Caco-2 (cell line): Measurements from ENCODE around the gene GAB2. TPM values are rescaled to one million over a fixed set of nuclear protein-coding genes. Genes with fewer than 3 reads are reported as not detected.

Experiments
- BruUV-seq: library from RNA; stranded (reverse); fragments of 400-500 nt; replicated peaks from 2 replicates; lab custom pipeline; 2021; lab: Mats Ljungman, UMichigan
- CTCF ChIA-PET: fragments of 300-600 bp; sonication (Branson Sonifier 250); formaldehyde crosslinking; loops from one replicate; lab custom pipeline; 2022; ENCODE audit warnings: antibody characterized with exemption; lab: Charles Lee
- POLR2A ChIA-PET: fragments of 300-600 bp; sonication (Branson Sonifier 250); formaldehyde crosslinking; loops from one replicate; lab custom pipeline; 2022; ENCODE audit warnings: antibody characterized with exemption; lab: Charles Lee
- DNase-seq, 2 experiments: peaks; one replicate each; pipeline versions ENCODE4 v3.0.0 to v3.0.0-alpha.2; 2020 to 2022
- H3K27me3 ChIP-seq: replicated peaks from 2 replicates; pipeline ENCODE4 v1.6.0; 2011; ENCODE audit warnings: low read length; ENCODE audit not compliant: control insufficient read depth, insufficient read depth
- H3K36me3 ChIP-seq: 2 replicates; pipeline ENCODE4 v1.5.1; 2011; ENCODE audit warnings: low read length; ENCODE audit not compliant: control insufficient read depth, insufficient read depth
- H3K4me1 ChIP-seq: fragments of 250-450 bp; sonication (Bioruptor Pico); 2 replicates; pipeline ENCODE4 v1.5.1; 2020; ENCODE audit warnings: mild to moderate bottlenecking
- H3K4me3 ChIP-seq: 2 replicates; pipeline ENCODE4 v1.5.1; 2011; ENCODE audit warnings: low read depth, mild to moderate bottlenecking, control low read depth, low read length
- H3K9me3 ChIP-seq: fragments of 250-450 bp; sonication (Bioruptor Pico); 2 replicates; pipeline ENCODE4 v1.5.1; 2020; ENCODE audit warnings: mild to moderate bottlenecking, moderate library complexity
- H3K27ac Mint-ChIP-seq: one replicate; pipeline ENCODE4 v1.8.0; 2022; ENCODE audit warnings: mixed read lengths; ENCODE audit not compliant: unreplicated experiment
- H3K27me3 Mint-ChIP-seq: one replicate; pipeline ENCODE4 v1.8.0; 2022; ENCODE audit warnings: mixed read lengths; ENCODE audit not compliant: insufficient read depth, unreplicated experiment
- H3K36me3 Mint-ChIP-seq: one replicate; pipeline ENCODE4 v1.8.0; 2022; ENCODE audit warnings: mild to moderate bottlenecking, mixed read lengths; ENCODE audit not compliant: insufficient read depth, unreplicated experiment
- H3K4me1 Mint-ChIP-seq: one replicate; pipeline ENCODE4 v1.8.0; 2022; ENCODE audit warnings: low read depth, mixed read lengths; ENCODE audit not compliant: unreplicated experiment
- H3K4me3 Mint-ChIP-seq: one replicate; pipeline ENCODE4 v1.8.0; 2022; ENCODE audit warnings: mild to moderate bottlenecking, moderate library complexity, mixed read lengths; ENCODE audit not compliant: unreplicated experiment
- H3K9me3 Mint-ChIP-seq: one replicate; pipeline ENCODE4 v1.8.0; 2022; ENCODE audit warnings: mixed read lengths; ENCODE audit not compliant: unreplicated experiment
- intact Hi-C: fragments of 100-400 bp; cut with micrococcal nuclease; formaldehyde crosslinking; loops from one replicate; pipeline ENCODE4 v1.10.0; 2022; ENCODE audit not compliant: unreplicated experiment
- total RNA-seq: library from RNA; stranded (reverse); gene quantifications from 2 replicates; pipeline ENCODE4 v1.2.3, GENCODE V29; 2022
- TF ChIP-seq, protein P1 (sequence below), 2 experiments: fragments of 200-600 bp in 1 of 2; IDR thresholded peaks; 1 replicate in 1 of 2; 2 replicates in 1 of 2; pipeline versions ENCODE4 v1.5.1 to v1.8.0; 2011 to 2022; ENCODE audit warnings: antibody characterized with exemption in 1 of 2, control low read depth in 1 of 2, inconsistent platforms in 1 of 2, low read depth in 1 of 2, low read length in 1 of 2, mild to moderate bottlenecking in 1 of 2, moderate library complexity in 1 of 2; ENCODE audit not compliant: insufficient read depth in 1 of 2, severe bottlenecking in 1 of 2, unreplicated experiment in 1 of 2

Gene GAB2
- total RNA-seq, 1 experiment from 2014 or later: 67.3 TPM

DNA sequence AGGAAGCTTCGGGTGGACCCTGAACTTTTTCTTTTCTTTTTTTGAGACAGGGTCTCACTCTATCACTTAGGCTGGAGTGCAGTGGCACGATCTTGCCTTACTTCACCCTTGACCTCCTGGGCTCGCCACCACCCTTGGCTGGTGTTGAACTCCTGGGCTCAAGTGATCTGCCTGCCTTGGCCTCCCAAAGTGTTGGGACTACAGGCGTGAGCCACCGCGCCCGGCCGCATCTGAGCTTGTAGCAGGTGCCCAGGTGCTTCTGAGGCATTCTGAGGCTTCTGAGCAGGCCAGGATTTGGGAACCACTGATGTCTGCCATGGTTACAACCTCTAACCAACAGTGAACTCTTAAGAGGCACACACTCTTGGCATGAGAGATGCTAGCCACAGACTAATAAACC is 223.8 kb downstream of the GAB2 start:
- peaks cover 25% of the 10 kb centered on the region for H3K4me1 Mint-ChIP-seq
- intact Hi-C loops: no loop called here
- H3K27me3 Mint-ChIP-seq: no peaks in the 10 kb centered on the region
- Histone ChIP-seq H3K9me3 (no peaks in the 10 kb centered on the region), H3K36me3 (no peaks in the 10 kb centered on the region), H3K4me3 (no peak overlapping the region), H3K27me3 (no peaks in the 10 kb centered on the region), H3K4me1 (peaks cover 14% of the 10 kb centered on the region)
- TF ChIP-seq, protein P1, sequence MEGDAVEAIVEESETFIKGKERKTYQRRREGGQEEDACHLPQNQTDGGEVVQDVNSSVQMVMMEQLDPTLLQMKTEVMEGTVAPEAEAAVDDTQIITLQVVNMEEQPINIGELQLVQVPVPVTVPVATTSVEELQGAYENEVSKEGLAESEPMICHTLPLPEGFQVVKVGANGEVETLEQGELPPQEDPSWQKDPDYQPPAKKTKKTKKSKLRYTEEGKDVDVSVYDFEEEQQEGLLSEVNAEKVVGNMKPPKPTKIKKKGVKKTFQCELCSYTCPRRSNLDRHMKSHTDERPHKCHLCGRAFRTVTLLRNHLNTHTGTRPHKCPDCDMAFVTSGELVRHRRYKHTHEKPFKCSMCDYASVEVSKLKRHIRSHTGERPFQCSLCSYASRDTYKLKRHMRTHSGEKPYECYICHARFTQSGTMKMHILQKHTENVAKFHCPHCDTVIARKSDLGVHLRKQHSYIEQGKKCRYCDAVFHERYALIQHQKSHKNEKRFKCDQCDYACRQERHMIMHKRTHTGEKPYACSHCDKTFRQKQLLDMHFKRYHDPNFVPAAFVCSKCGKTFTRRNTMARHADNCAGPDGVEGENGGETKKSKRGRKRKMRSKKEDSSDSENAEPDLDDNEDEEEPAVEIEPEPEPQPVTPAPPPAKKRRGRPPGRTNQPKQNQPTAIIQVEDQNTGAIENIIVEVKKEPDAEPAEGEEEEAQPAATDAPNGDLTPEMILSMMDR (IDR thresholded peaks at IDR 0.05; ENCODE audit: insufficient read depth in 1 of 2, low read depth in 1 of 2, low read length in 1 of 2, severe bottlenecking in 1 of 2, unreplicated experiment in 1 of 2): no peak
- POLR2A ChIA-PET: no interaction called here
- no peak overlapping the region for H3K27ac Mint-ChIP-seq
- peak in 1 of 2 experiments; percentile 33 for DNase-seq
- no peaks in the 10 kb centered on the region for H3K9me3 Mint-ChIP-seq
- H3K4me3 Mint-ChIP-seq: no peak overlapping the region
- CTCF ChIA-PET: no interaction called here
- BruUV-seq: no TSS peak
- peaks cover 6% of the 10 kb centered on the region for H3K36me3 Mint-ChIP-seq

GRCh38 chr11:78192911-78193351 is 224.7 kb downstream of the GAB2 start:
- no TSS peak for BruUV-seq
- H3K27me3 Mint-ChIP-seq: no peaks in the 10 kb centered on the region
- POLR2A ChIA-PET: no interaction called here
- H3K4me3 Mint-ChIP-seq: no peak overlapping the region
- no peaks in the 10 kb centered on the region for H3K9me3 Mint-ChIP-seq
- no peak overlapping the region for H3K4me3 ChIP-seq
- H3K9me3 ChIP-seq: no peaks in the 10 kb centered on the region
- no peaks in the 10 kb centered on the region for H3K27me3 ChIP-seq
- CTCF ChIA-PET: no interaction called here
- H3K27ac Mint-ChIP-seq: no peak overlapping the region
- no peak for DNase-seq
- peaks cover 25% of the 10 kb centered on the region for H3K4me1 Mint-ChIP-seq
- H3K36me3 Mint-ChIP-seq: peaks cover 14% of the 10 kb centered on the region
- TF ChIP-seq, protein P1 (IDR thresholded peaks at IDR 0.05; ENCODE audit: insufficient read depth in 1 of 2, low read depth in 1 of 2, low read length in 1 of 2, severe bottlenecking in 1 of 2, unreplicated experiment in 1 of 2): no peak
- no peaks in the 10 kb centered on the region for H3K36me3 ChIP-seq
- H3K4me1 ChIP-seq: peaks cover 14% of the 10 kb centered on the region
- intact Hi-C loops: no loop called here

- no TSS peak for BruUV-seq
- H3K27me3 Mint-ChIP-seq: no peaks in the 10 kb centered on the region
- TF ChIP-seq, protein P1 (IDR thresholded peaks at IDR 0.05; ENCODE audit: insufficient read depth in 1 of 2, low read depth in 1 of 2, low read length in 1 of 2, severe bottlenecking in 1 of 2, unreplicated experiment in 1 of 2): no peak
- ChIA-PET POLR2A (interaction anchor here (0.5 kb wide), 1 partner anchor 150 kb away, joined by 12 read pairs; no protein-coding TSS in a partner anchor), CTCF (no interaction called here)
- Histone ChIP-seq H3K4me1 (peaks cover 19% of the 10 kb centered on the region), H3K4me3 (no peak overlapping the region), H3K27me3 (no peaks in the 10 kb centered on the region), H3K9me3 (no peaks in the 10 kb centered on the region), H3K36me3 (no peaks in the 10 kb centered on the region)
- peaks cover 31% of the 10 kb centered on the region for H3K4me1 Mint-ChIP-seq
- H3K27ac Mint-ChIP-seq: no peak overlapping the region
- no peaks in the 10 kb centered on the region for H3K9me3 Mint-ChIP-seq
- intact Hi-C loops: no loop called here
- peaks cover 15% of the 10 kb centered on the region for H3K36me3 Mint-ChIP-seq
- H3K4me3 Mint-ChIP-seq: no peak overlapping the region
- peak in 1 of 2 experiments; percentile 34 for DNase-seq
Measured at GRCh38 chr11:78192223-78192719, 225.3 kb downstream of the GAB2 start.
